Gastroesophageal sphincter (tissue), 4 donors: ENCODE measurements around the gene OTOG. TPM values are rescaled to one million over a fixed set of nuclear protein-coding genes. Genes with fewer than 3 reads are reported as not detected.

ENCODE experiments used
- ATAC-seq: fragments of 150-250 bp; one replicate; pipeline ENCODE4 v1.9.1; 2016; ENCODE audit warnings: mild to moderate bottlenecking, moderate library complexity
- H3K27ac ChIP-seq, 4 donors: fragments of 200-600 bp; sonication (generic) in 3 of 4; 1 replicate in 3 of 4; 2 replicates in 1 of 4; pipeline ENCODE4 v1.5.1; 2016 to 2019
- H3K27me3 ChIP-seq: fragments of 200-600 bp; sonication (generic); one replicate; pipeline ENCODE4 v1.5.1; 2019
- H3K36me3 ChIP-seq, 2 donors: fragments of 200-600 bp; sonication (generic); one replicate each; pipeline ENCODE4 v1.5.1; 2019; ENCODE audit warnings: control low read depth in 1 of 2
- H3K4me1 ChIP-seq, 3 donors: fragments of 200-600 bp; sonication (generic); 1 replicate in 2 of 3; 2 replicates in 1 of 3; pipeline ENCODE4 v1.5.1; 2016 to 2019; ENCODE audit warnings: control low read depth in 2 of 3
- H3K4me3 ChIP-seq, 2 donors: fragments of 200-600 bp; sonication (generic); one replicate each; pipeline ENCODE4 v1.5.1; 2019; ENCODE audit warnings: mild to moderate bottlenecking in 1 of 2, moderate library complexity in 1 of 2
- H3K9me3 ChIP-seq, 3 donors: fragments of 200-600 bp; sonication (generic); one replicate each; pipeline ENCODE4 v1.5.1; 2017 to 2019; ENCODE audit warnings: control low read depth in 2 of 3
- EP300 ChIP-seq: sonication (generic); formaldehyde crosslinking; IDR thresholded peaks from one replicate; pipeline ENCODE4 v1.6.1; 2017; ENCODE audit warnings: antibody characterized with exemption, mild to moderate bottlenecking
- POLR2A ChIP-seq, 2 donors: fragments of 450-650 bp; IDR thresholded peaks; one replicate each; pipeline ENCODE4 v1.6.1; 2017; ENCODE audit warnings: antibody characterized with exemption in 2 of 2, mild to moderate bottlenecking in 2 of 2, moderate library complexity in 1 of 2
- POLR2AphosphoS5 ChIP-seq: sonication (generic); formaldehyde crosslinking; IDR thresholded peaks from one replicate; pipeline ENCODE4 v1.6.1; 2017; ENCODE audit warnings: antibody characterized with exemption
- WGBS, 2 donors: methylation state at CpG; one replicate each; pipeline ENCODE4 v1.1.5; 2018; ENCODE audit warnings: low coverage in 1 of 2; 5-methylcytosine and 5-hydroxymethylcytosine counted together
- total RNA-seq, 4 donors: library from RNA; depleted of rRNA; stranded (reverse); fragments of >200 nt; gene quantifications; one replicate each; pipeline ENCODE4 v1.1.0, GENCODE V29; 2016
- TF ChIP-seq, protein P1 (sequence below), 4 experiments: fragments of 200-600 bp in 2 of 4; fragments of 450-650 bp in 2 of 4; sonication (generic) in 1 of 4; IDR thresholded peaks; one replicate each; pipeline ENCODE4 v1.5.1; 2017 to 2019; ENCODE audit warnings: antibody characterized with exemption in 4 of 4, mild to moderate bottlenecking in 2 of 4, moderate library complexity in 2 of 4

Gene OTOG
- total RNA-seq, 4 donors from 2014 or later = not detected

GRCh38 chr11:17546240-17546639 lies 819 bp upstream of the OTOG start:
- peaks cover 76% of the 10 kb centered on the region for H3K27me3 ChIP-seq
- H3K27ac ChIP-seq = no peak overlapping the region
- no peak overlapping the region for H3K4me3 ChIP-seq
- H3K9me3 ChIP-seq = no peaks in the 10 kb centered on the region
- no peak for ATAC-seq
- H3K36me3 ChIP-seq = no peaks in the 10 kb centered on the region
- peaks cover 0 to 6% (median 0%) of the 10 kb centered on the region in 3 donors for H3K4me1 ChIP-seq
- no peak for TF ChIP-seq POLR2A (IDR thresholded peaks at IDR 0.05)
- TF ChIP-seq, protein P1, sequence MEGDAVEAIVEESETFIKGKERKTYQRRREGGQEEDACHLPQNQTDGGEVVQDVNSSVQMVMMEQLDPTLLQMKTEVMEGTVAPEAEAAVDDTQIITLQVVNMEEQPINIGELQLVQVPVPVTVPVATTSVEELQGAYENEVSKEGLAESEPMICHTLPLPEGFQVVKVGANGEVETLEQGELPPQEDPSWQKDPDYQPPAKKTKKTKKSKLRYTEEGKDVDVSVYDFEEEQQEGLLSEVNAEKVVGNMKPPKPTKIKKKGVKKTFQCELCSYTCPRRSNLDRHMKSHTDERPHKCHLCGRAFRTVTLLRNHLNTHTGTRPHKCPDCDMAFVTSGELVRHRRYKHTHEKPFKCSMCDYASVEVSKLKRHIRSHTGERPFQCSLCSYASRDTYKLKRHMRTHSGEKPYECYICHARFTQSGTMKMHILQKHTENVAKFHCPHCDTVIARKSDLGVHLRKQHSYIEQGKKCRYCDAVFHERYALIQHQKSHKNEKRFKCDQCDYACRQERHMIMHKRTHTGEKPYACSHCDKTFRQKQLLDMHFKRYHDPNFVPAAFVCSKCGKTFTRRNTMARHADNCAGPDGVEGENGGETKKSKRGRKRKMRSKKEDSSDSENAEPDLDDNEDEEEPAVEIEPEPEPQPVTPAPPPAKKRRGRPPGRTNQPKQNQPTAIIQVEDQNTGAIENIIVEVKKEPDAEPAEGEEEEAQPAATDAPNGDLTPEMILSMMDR (IDR thresholded peaks at IDR 0.05) = no peak
- TF ChIP-seq POLR2AphosphoS5 = no peak
- no peak for TF ChIP-seq EP300
- WGBS, 2 donors = 69 to 86% methylated on average over 2 of the region's 2 CpGs

GRCh38 chr11:17547932-17548331 lies 873 bp downstream of the OTOG start:
- Histone ChIP-seq H3K9me3 (no peaks in the 10 kb centered on the region), H3K4me1 (peaks cover 0 to 6% (median 0%) of the 10 kb centered on the region in 3 donors), H3K27me3 (peaks cover 83% of the 10 kb centered on the region), H3K36me3 (no peaks in the 10 kb centered on the region), H3K4me3 (no peak overlapping the region), H3K27ac (no peak overlapping the region)
- WGBS, 2 donors = 20% methylated on average over 1 of the region's 9 CpGs; no CpG with 5 or more reads in 1 of the 2 donors
- TF ChIP-seq EP300 = no peak
- TF ChIP-seq POLR2AphosphoS5 = no peak
- no peak for TF ChIP-seq POLR2A (IDR thresholded peaks at IDR 0.05)
- TF ChIP-seq, protein P1 (IDR thresholded peaks at IDR 0.05) = no peak
- no peak for ATAC-seq

- TF ChIP-seq POLR2AphosphoS5 (no peak), EP300 (no peak), POLR2A (IDR thresholded peaks at IDR 0.05) (no peak)
- TF ChIP-seq, protein P1 (IDR thresholded peaks at IDR 0.05) = no peak
- peaks cover 87% of the 10 kb centered on the region for H3K27me3 ChIP-seq
- no peak overlapping the region for H3K27ac ChIP-seq
- peaks cover 0 to 6% (median 0%) of the 10 kb centered on the region in 3 donors for H3K4me1 ChIP-seq
- ATAC-seq = no peak
- WGBS, 2 donors = 0 to 36% methylated on average over 1 to 2 of the region's 6 CpGs
- H3K9me3 ChIP-seq = no peaks in the 10 kb centered on the region
- no peak overlapping the region for H3K4me3 ChIP-seq
- no peaks in the 10 kb centered on the region for H3K36me3 ChIP-seq
Observed at GRCh38 chr11:17548444-17548843, 1.4 kb downstream of the OTOG start.

DNA sequence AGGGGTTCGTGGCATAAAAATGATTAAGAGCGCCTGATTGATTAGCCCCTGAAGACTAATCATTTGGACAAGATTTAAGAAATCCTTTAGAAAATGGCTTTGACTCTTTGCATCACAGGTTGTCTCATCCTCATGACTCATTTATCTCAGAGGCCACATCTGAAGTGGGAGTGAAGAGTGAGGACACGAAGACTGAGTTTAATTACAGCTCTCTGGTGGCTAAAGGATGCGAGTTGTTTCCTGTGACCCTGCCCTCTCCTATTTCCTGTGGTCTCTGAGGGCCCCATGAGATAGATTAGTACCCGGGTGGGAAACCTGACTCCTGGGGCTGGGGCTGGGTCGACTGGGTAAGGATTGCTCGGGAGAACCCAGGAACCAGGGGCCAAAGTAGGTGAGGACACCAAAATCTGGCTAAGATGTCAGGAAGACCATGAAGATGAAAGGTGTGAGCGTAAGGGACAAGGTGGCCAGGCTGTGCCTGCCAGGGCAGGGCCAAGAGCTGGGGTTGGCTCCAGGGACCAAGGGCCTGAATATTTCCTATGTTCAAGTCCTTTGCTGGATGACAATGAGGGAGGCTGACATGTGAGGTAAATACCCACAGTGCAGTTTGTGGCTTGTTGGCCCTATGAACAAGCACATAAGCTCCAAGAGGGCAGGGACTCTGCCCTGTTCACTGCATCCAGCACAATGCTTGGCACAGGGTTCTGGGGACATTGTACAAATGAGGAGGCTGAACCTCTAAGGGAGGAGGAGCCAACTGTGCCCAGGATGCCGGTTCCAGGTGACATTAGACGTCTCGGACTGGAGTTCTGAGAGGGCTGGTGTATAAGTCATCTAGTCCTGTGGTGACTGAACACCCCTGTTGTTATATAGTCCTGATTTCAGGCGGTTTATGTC lies 3.6 kb downstream of the OTOG start:
- Histone ChIP-seq H3K4me1 (no peaks in the 10 kb centered on the region), H3K4me3 (no peak overlapping the region), H3K27me3 (peaks cover 70% of the 10 kb centered on the region), H3K9me3 (no peaks in the 10 kb centered on the region), H3K36me3 (no peaks in the 10 kb centered on the region), H3K27ac (no peak overlapping the region)
- WGBS, 2 donors = 48 to 60% methylated on average over 6 to 8 of the region's 12 CpGs
- no peak for TF ChIP-seq EP300
- TF ChIP-seq, protein P1 (IDR thresholded peaks at IDR 0.05) = no peak
- TF ChIP-seq POLR2A (IDR thresholded peaks at IDR 0.05) = no peak
- TF ChIP-seq POLR2AphosphoS5 = no peak
- ATAC-seq = no peak
